Choroid plexus epithelial cell (primary cell): ENCODE measurements around the gene HOXC9.

Experiments
- DNase-seq: peaks from one replicate; pipeline ENCODE4 v3.0.0-alpha.2; 2010; ENCODE audit warnings: low read depth
- H3K4me3 ChIP-seq: 2 replicates; pipeline ENCODE4 v1.5.1; 2011; ENCODE audit warnings: low read depth, mild to moderate bottlenecking, control low read depth, low read length, moderate library complexity
- CTCF ChIP-seq: conservative IDR thresholded peaks from 2 replicates; pipeline ENCODE4 v1.5.1; 2011; ENCODE audit warnings: low read depth, mild to moderate bottlenecking, control low read depth, inconsistent platforms, low read length, moderate library complexity

HOXC9 gene

GRCh38 chr12:53953831-53954693, 45.9 kb upstream of the HOXC9 start:
- H3K4me3 ChIP-seq = no peak overlapping the region
- no peak for TF ChIP-seq CTCF
- no peak for DNase-seq

- no peak for DNase-seq
- no peak within 1 kb of the TSS for H3K4me3 ChIP-seq
Observed at GRCh38 chr12:53954694-53955035, 45.3 kb upstream of the HOXC9 start, which contains the start of gene HOXC12. Gene HOXC12 (plus strand): TSS chr12:53954903. CDS start chr12:53954930, 27 bp downstream.

GRCh38 chr12:53955036-53955775, 44.8 kb upstream of the HOXC9 start:
- no peak for DNase-seq
- no peak overlapping the region for H3K4me3 ChIP-seq
- no peak for TF ChIP-seq CTCF

More at GRCh38 chr12:53954694-53955035, 45.3 kb upstream of the HOXC9 start, which contains the start of gene HOXC12:
- TF ChIP-seq CTCF = no peak

GRCh38 chr12:53955776-53956250, 44.1 kb upstream of the HOXC9 start:
- no peak for TF ChIP-seq CTCF
- H3K4me3 ChIP-seq = no peak overlapping the region
- no peak for DNase-seq

GRCh38 chr12:53956251-53956887, 43.6 kb upstream of the HOXC9 start:
- no peak for TF ChIP-seq CTCF
- no peak for DNase-seq
- no peak overlapping the region for H3K4me3 ChIP-seq

- TF ChIP-seq CTCF = no peak
- no peak overlapping the region for H3K4me3 ChIP-seq
- DNase-seq = no peak
Observed at GRCh38 chr12:53956914-53957536, 42.9 kb upstream of the HOXC9 start.
